Kidney capillary endothelial cell (primary cell): ENCODE measurements around the gene KLHL9.
"Not testable (repeated sequence)": the region's sequence is repeated elsewhere in the genome, so short reads cannot be mapped to it uniquely, and the experiment has no call there.

Experiments
- DNase-seq: peaks from one replicate; pipeline ENCODE4 v3.0.0-alpha.2; 2018; ENCODE audit warnings: low spot score

The KLHL9 gene

GRCh38 chr9:21334701-21335632, at the start of gene KLHL9:
TSS of gene KLHL9 (minus strand) at chr9:21335404. CDS start at chr9:21334859, 545 bp downstream.
- DNase-seq = peak; percentile 85

- no peak for DNase-seq
Measured at GRCh38 chr9:21383627-21384026, 48.4 kb upstream of the KLHL9 start.

GRCh38 chr9:21381448-21382339, 46.5 kb upstream of the KLHL9 start:
- no peak for DNase-seq

- not testable (repeated sequence) for DNase-seq
Measured at GRCh38 chr9:21371467-21371866, 36.3 kb upstream of the KLHL9 start.

GRCh38 chr9:21367957-21368356, 32.8 kb upstream of the KLHL9 start, which contains the start of gene IFNA13:
TSS of gene IFNA13 (minus strand) at chr9:21368057. CDS start at chr9:21368010, 47 bp downstream.
- no peak for DNase-seq

- not testable (repeated sequence) for DNase-seq
Measured at GRCh38 chr9:21367169-21367568, 32.0 kb upstream of the KLHL9 start.

- no peak for DNase-seq
Measured at GRCh38 chr9:21362287-21362686, 27.1 kb upstream of the KLHL9 start.

GRCh38 chr9:21357479-21358460, 22.6 kb upstream of the KLHL9 start:
- no peak for DNase-seq

- no peak for DNase-seq
Measured at GRCh38 chr9:21350787-21351186, 15.6 kb upstream of the KLHL9 start, which contains the start of gene IFNA6. TSS of gene IFNA6 (minus strand) at chr9:21350887. CDS start at chr9:21350887, 0 bp downstream.

- DNase-seq = no peak
Measured at GRCh38 chr9:21348430-21348970, 13.3 kb upstream of the KLHL9 start.

GRCh38 chr9:21340735-21341134, 5.5 kb upstream of the KLHL9 start:
- no peak for DNase-seq

GRCh38 chr9:21336457-21336856, 1.3 kb upstream of the KLHL9 start:
- DNase-seq = no peak

- DNase-seq = no peak
Measured at GRCh38 chr9:21333226-21333625, 2.0 kb downstream of the KLHL9 start.

- no peak for DNase-seq
Measured at GRCh38 chr9:21331676-21332402, 3.4 kb downstream of the KLHL9 start.

- DNase-seq = peak; percentile 42
Measured at GRCh38 chr9:21326526-21327139, 8.6 kb downstream of the KLHL9 start.

- DNase-seq = no peak
Measured at GRCh38 chr9:21324047-21324446, 11.2 kb downstream of the KLHL9 start.

- no peak for DNase-seq
Measured at GRCh38 chr9:21322911-21323461, 12.2 kb downstream of the KLHL9 start.

GRCh38 chr9:21320465-21320864, 14.7 kb downstream of the KLHL9 start:
- peak; percentile 38 for DNase-seq
